Activated CD8-positive, alpha-beta memory T cell treated with anti-CD3 and anti-CD28 coated beads for 24 hours (primary cell): ENCODE measurements around the gene RTP5.

Source experiments
- DNase-seq: peaks from one replicate; pipeline ENCODE4 v3.0.0-alpha.2; 2020

RTP5 gene

DNA sequence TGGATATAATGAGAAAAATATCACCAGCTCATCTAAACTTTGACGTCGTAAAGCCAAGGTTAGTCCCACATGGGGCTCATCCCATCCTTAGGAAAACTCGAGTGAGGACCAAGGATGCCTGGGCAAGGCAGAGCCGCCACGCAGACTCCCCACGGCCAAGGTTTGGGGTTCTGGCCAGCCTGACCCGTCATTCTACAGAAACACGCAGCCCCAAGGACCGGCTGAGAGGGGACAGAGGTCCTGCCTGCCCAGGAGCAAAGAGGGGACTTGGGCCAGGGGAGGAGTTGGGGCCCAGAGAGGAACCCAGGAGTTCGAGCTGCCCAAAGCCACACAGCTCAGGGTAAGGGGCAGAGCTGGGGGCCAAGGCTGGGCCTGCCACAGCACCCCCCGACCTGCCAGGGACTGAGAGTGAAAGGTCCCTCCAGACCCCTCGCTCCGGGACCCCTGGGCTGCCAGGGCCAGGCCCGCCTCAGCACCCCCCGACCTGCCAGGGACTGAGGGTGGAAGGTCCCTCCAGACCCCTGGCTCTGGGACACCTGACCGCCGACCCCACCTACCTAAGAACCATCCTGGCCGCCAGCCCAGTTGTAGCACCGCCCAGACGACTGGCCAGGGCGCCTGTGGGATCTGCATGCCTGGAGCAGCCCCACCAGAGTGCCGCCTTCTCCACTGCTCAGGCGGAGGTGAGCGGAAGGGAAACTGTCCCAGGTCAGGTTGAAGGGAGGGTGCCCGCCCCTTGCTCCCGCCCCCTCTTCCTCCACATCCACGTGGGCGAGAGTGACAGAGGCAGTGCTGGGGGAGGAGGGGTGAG, 11.1 kb upstream of the RTP5 start, which contains the start of gene PDCD1:
Gene PDCD1 (minus strand): TSS at position 689 of the 811 bp plus-strand sequence. CDS start 56 bp downstream, at position 633.
- peak; percentile 86 for DNase-seq

DNA sequence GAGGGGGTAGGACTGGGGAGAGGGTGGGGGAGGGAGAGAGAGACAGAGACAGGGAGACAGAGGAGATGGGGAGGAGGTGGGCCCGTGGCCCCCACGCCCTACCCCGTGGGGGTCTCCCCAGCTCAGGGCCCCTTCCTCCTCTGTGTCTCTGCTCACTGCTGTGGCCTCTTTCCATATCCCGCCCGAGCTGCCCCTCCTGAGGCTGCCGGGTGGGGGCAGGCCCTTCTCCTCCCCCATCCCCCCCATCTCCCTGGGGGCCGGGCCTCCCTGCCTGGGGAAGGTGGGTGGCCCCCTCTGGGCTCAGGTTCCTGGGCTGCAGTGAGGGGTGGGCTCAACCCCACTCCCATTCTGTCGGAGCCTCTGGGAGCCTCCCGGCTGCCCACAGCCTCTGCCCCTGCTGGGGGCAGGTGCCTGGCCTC, 10.5 kb upstream of the RTP5 start:
- DNase-seq = peak; percentile 78

DNA sequence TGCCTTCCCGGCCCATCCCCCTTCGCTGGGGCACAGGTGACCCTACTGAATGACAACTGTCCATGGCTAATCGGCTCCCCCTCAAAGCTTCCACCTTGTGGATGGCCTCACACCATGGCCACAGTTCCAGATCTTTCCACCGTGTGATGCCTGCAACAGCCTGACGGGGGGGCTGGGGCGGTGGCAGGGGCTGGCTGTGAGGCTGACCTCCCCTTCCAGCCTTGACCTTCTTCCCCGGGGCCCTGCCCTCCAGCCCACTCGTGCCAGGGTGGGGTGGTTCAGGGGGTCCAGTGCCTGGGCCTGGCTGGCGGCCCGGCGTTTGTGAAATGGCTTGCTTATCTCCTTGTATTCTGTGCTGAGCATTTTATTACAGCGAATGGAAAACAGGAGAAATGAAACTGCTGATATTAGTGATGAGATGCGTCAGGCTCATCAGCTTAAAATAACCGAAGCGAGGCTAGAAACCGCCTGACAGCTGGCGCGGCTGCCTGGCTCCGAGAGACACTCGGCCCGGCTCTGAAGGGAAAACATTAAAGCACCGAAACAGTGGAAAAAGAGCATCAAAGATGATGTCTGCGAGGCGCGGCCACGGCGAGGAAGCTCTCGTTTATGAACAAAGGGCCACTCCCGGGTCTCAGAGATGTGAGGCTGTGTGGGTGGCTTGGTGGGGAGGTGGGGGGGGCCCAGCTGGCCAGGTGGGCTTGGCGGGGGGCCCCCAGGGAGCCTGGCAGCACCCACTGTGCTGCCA, 9.9 kb upstream of the RTP5 start:
- DNase-seq = peak; percentile 85

DNA sequence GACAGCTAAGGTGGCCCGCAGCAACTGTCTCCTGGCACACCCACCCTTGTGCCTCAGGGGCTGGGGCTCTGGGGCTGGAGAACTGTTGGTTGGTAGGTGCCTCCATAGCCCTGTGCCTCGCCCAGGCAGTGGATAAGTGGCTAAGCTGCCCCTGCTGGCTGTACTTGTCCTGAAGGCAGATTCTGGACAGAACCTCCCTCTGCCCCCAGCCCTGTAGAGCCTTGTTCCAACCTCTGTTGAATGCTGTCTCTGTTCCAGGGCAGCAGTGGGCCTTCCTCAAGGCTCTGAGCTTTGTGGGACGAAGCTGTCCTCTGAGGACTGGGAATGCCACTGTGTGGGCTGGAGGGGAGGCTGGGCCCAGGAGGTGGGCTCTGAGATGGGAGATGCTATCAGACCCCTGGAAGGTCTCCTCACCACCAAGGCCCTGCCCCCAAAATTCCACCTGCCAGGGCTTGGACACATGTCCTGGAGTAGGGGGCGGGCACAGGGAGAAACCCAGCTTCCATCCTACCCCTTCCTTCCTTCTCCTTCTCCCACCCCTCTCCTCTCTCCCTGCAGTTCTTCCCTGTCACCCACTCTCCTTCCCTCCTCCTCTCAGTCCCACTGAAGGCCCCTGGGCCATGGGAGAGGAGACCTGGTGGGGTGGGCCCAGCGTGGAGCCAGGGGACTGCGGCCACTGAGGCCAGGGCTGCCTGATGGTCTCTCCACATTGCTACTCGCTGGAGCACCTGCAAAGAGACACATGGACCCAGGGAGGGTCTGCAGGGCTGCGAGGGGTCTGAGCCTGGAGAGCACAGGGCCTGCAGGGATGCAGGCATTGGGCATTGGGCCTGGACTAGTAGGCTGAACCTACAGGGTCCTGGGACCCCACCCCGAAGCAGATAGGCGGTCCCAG, 9.1 kb upstream of the RTP5 start:
- no peak for DNase-seq

DNA sequence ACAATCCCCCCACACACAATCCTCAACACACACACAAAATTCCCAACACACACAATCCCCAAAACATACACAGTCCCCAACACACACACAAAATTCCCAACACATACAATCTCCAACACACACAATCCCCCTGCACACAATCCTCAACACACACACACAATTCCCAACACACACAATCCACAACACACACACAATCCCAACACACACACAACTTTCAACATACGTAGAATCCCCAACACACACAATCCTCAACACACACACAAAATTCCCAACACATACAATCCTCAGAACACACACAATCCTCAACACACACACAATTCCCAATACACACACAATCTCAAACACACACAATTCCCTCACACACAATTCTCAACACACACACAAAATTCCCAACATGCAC, 8.3 kb upstream of the RTP5 start:
- no peak for DNase-seq

DNA sequence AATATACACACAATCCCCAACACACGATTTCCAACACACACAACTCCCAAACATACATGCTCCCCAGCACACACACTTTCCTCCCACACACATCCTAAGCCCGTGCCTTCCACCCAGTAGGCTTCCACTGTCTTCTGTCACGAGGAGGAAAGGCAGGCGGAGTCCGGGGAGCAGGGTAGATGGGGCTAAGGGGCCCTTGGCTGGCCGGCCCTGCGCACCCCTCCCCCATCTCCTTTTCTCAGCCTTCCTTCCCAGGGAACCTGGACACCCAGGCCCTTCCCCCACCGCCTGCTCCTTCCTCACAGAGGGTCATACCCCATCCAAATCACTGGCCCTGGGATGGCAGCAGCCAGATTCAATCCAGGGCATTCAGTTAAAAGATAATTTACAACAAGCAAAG, 7.4 kb upstream of the RTP5 start:
- DNase-seq = no peak

DNA sequence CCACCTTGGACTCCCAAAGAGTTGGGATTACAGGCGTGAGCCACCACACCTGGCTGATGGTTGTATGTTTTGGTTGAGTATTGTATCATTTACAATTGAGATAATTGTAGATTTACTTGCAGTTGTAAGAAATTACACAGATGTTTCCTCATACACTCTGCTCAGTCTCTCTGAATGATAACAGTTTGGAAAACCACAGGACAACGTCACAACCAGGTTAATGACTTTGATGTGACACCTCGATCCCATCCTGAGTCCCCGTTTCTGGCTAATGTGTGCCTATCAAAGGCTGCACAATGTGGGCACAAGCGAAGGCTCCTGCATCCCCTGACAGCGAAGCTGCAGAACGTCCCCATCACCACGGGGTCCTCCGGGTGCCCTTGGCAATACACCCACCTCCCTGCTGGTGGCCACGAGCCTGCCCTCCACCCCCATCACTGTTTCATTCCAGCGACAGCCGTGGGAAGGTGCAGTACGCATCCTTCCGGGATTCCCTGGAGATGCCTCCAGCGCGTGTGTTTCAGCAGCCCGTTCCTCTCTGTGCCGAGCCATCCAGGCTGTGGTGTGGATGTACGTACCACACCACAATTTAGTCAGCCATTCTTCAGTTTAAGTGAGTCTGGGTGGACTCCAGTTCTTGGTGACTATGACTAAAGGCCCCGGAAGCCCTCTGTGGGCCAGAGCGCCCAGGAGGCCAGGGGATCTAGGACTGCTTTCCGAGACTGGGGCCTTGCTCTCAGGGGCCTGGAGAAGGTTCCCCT, 6.6 kb upstream of the RTP5 start:
- DNase-seq = no peak

DNA sequence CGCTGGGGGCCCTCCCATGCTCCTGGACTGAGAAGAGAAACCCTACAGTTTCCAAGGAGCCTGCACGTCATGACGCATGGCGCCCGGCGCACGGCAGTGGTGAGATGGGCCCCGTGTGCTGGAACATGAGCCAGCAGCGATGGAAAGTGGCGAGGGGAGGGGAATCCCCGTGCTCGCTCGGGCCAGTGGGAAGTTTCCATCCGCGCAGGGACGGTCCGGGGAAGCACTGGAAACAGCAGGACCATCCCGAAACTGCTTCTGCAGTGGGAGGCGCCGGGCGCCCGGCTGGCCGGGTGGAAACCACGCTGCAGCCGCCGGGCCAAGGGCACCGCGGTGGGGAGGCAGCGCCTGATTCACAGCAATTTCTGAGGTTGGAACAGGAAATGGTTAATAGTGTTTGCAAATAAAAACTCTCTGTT, 6.0 kb upstream of the RTP5 start:
- DNase-seq = peak; percentile 86

DNA sequence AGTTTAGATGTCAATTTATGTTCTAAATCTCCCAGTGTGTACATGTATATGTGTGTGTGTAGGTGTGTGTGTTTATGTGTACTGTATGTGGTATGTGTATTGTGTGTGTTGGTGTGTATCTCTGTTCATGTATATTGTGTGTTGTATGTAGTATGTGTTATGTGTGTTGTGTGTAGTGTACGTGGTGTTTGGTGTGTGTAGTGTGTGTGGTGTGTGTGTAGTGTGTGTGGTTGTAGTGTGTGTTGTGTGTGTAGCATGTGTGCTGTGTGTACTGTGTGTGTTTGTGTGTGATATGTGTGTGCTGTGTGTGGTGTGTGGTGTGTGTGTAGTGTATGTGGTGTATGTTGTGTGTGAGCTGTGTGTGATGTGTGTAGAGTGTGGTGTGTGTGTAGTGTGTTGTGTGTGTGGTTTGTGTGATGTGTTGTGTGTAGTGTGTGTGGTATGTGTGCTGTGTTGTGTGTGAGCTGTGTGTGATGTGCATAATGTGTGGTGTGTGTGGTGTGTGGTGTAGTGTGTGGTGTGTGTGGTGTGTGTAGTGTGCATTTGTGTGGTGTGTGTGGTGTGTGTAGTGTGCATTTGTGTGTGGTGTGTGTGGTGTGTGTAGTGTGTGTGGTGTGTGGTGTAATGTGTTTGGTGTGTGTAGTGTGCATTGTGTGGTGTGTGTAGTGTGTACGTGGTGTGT, 5.2 kb upstream of the RTP5 start:
- DNase-seq = no peak

DNA sequence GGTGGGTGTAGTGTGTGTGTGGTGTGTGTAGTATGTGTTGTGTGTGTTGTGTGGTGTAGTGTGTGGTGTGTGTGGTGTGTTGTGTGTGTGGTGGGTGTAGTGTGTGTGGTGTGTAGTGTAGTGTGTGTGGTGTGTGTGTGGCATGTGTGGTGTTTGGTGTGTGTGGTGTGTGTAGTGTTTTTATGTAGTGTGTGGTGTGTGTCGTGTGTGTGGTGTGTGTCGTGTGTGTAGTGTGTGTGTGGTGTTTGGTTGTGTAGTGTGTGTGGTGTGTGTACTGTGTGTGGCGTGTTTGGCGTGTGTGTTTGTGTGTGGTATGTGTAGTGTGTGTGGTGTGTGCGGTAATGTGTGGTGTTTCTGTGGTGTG, 4.7 kb upstream of the RTP5 start:
- no peak for DNase-seq

DNA sequence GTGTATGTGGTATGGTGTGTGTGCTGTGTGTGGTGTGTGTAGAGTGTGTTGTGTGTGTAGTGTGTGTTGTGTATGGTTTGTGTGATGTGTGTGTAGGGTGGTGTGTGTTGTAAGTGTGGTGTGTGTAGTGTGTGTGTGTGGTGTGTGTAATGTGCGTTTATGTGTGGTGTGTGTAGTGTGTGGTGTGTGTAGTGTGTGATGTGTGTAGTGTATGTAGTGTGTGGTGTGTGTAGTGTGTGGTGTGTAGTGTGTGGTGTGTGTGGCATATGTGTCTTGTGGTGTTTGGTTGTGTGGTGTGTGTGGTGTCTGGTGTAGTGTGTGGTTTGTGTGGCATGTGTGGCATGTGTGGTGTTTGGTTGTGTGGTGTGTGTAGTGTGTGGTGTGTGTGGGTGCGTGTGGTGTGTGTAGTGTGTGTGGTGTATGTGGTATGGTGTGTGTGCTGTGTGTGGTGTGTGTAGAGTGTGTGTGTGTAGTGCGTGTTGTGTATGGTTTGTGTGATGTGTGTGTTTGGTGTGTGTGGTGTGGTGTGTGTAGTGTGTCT, 4.0 kb upstream of the RTP5 start:
- DNase-seq = no peak

DNA sequence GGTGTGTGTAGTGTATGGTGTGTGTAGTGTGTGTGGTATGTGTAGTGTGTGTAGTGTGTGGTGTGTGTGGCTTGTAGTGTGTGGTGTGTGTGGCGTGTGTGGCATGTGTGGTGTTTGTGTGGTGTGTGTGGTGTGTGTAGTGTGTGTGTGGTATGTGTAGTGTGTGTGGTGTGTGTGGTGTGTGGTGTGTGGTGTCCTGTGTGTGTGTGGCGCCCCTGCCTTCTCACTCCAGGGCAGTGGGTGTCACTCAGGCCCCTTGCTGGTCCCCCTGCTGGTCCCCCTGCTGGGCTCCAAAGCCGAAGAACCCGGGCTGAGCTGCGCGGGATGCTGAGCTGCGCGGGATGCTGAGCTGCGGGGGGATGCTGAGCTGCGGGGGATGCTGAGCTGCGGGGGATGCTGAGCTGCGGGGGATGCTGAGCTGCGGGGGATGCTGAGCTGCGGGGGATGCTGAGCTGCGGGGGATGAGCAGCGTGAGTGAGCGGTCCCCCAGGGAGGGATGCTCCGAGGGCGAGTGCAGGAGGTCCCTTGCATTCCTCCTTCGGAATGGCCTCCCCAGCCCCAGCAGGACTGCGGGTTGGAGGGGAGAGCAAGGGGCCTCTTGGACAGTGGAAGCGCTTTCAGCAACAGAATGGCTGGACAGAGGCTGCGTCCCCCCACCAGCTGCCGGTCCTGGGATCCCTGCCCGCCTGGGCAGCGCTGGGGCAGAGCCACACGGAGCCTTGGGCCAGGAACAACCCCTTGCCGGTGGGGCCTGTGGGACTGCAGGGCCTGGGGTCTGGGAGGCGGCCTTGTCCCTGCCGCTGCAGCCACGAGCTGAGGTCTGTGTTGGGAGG, 3.4 kb upstream of the RTP5 start:
- DNase-seq = no peak

DNA sequence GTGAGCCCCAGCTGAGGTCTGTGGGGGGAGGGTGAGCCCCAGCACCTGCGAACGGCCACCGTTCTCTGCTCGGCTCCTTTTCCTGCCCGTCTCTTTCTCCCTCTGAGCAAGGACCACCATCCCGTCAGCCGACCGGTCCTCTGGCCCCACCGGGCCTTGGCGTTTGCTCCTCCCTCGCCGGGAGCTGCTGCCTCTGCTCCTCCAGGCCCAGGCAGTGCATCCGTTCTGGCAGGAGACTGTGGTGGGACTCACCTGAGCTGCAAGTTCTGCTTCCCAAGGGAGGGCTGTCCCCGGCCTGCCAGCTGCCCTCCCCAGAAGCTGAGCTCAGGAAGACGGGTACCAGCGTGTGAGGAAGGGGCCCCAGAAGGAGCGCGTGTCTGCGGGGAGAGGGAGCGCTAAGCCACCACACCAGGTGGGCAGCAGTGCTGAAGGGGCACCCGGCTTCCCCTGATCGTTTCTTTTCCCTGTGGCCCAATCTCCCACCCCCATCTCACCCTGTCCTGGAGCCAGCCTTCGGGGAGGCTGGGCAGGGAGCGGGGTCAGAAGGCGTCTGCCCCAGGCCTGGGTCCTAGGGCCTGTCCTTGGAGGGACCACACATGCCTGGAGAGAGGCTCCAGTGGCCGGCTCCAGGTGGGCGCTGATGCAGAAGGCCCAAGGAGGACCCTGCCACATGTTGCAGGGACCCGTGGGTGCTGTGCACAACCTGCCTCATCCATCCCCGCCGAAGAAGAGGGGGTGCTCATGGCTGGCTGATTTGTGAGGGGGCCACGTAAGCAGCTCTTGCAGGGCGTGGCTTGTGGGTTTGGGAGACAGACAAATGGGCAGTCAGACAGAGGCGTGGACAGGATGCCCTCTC, 2.5 kb upstream of the RTP5 start:
- DNase-seq = no peak

DNA sequence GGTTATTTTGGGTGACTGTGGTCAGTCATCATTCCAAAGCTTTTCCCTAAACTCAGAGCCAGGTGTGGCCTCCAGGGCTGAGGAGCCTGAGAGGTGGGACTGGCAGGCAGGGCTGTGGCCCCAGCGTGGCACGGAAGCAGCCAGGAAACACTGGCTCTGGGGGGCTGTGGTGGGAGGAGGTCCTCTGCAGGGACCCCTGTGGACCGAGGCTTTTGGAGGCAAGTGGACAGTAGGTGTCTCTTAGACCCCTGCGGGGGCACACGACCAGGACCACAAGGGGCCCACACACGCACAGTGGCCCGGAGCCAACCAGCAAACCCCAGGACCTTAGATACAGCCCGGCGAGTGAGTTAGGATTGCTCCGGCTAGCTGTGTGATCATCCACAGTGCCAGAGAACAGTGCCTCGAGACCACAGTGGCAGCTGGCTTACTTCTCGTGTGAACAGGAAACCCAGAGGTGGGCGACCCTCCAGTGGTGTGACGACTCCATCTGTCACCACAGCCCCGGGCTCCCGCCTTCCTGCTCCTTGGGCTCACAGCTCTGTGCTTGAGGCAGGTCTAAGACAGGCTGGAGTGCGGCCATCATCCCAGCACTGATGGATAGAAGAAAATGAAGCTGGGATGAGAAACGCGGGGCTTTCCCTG, 1.6 kb upstream of the RTP5 start:
- DNase-seq = peak; percentile 84

DNA sequence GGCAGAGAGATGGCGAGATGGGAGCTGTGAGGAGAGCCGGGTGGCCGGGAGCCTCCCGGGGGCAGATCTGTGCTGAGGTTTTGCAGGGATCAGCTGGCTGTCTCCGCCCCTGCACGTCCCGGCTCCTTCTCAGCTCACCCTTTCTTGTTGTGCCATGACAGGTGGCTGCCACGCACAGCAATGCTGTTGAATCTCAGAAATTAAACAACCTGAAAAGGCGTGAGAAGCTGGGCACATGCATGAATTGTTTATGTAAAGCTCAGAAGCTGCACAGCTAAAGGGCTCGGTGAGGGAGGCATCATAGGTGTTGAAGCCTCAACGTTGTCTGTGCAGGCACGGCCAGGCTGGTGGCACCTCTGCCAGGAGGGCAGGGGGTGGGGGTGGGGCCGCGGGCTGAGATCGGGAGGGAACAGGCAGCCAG, 858 bp upstream of the RTP5 start:
- DNase-seq = no peak

DNA sequence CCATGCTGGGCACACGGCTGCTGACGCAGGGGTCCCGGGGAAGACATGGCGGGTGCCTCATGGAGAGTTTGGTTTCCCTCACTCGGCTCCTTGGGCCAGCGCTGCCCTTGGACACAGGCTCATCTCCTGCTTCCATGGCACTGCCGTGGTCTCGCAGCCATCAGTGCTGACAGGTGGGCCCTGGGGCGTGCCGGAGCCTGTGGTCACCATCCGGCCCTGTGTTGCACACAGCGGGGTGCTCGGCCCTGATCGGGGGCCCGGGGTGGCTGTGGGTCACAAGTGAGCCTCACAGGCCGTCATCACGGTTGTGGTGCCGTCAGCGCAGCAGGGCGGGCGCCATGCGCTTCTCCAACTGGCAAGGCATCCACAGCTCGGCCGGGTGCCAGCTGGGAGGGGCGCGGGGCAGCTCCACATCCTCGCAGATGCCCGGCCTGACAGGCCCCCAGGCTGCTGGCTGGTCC, 582 bp downstream of the RTP5 start:
- no peak for DNase-seq

DNA sequence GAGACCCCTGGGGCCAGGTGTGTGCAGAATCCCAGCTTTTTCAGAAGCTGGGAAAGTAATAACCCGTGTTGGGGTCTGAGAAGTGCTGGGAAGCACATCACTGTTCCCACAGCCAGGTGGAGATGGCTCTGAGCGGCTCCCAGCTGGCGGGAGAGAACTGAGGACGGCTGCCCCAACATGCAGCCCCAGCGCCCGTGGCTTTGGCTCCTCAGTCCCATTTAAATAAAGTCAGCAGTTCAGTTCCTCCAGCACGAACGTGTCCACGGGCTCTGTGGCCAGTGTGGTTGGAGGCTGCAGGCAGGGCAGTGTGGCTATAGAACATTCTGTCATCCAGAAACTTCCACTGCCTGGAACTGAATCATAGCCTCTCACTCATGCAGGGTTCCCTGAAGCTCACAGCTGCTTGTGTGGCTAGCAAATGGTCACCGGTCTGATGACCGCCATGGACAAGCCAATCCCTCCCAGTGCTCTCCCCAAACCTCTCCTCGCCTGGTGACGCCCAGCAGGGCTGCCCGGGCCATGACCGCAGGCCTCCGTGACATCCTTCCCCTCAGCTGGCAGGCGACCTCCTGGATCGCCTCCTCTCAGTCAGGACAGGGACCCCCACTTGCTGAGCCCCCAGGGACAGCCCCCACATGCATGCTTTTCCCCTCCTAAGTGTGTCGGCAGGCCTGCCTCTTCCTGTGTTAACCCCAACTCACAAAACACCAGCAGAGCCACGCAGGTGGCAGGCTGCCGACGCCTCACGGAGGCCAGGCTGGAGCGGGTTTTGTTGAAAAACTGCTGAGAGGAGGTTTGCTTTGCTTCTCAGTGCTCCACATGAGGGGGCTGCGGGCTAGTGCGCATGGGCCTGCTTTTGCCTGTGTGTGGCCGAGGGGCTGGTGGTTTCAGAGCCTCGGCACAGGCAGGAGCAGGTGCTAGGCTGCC, 1.3 kb downstream of the RTP5 start:
- DNase-seq = peak; percentile 76
